OCI-LY7 (cell line): ENCODE results near the gene KDM2A. TPM values are rescaled to one million over a fixed set of nuclear protein-coding genes. Genes with fewer than 3 reads are reported as not detected.

Experiments used
- BruUV-seq: library from RNA; stranded (reverse); fragments of 400-500 nt; replicated peaks from 2 replicates; lab custom pipeline; 2021; lab: Mats Ljungman, UMichigan
- CTCF ChIA-PET: fragments of 300-600 bp; sonication (Branson Sonifier 250); formaldehyde crosslinking; loops from one replicate; lab custom pipeline; 2022; ENCODE audit warnings: antibody characterized with exemption; ENCODE audit not compliant: unreplicated experiment; lab: Charles Lee
- POLR2A ChIA-PET: fragments of 300-600 bp; sonication (Branson Sonifier 250); formaldehyde crosslinking; loops from one replicate; lab custom pipeline; 2022; ENCODE audit warnings: antibody characterized with exemption; lab: Charles Lee
- DNase-seq: peaks from one replicate; pipeline ENCODE4 v3.0.0-alpha.2; 2015; ENCODE audit warnings: low spot score
- H2AFZ ChIP-seq: fragments of 200-600 bp; sonication (generic), shearing (Covaris generic); 2 replicates; pipeline ENCODE4 v1.6.1; 2014; ENCODE audit warnings: mild to moderate bottlenecking, antibody characterized with exemption, low read length, moderate library complexity
- H3K27ac ChIP-seq: fragments of 200-600 bp; sonication (generic); 2 replicates; pipeline ENCODE4 v1.5.1; 2014; ENCODE audit warnings: mixed run types, low read depth, mild to moderate bottlenecking, moderate library complexity, low read length, inconsistent platforms; ENCODE audit not compliant: poor library complexity, severe bottlenecking
- H3K36me3 ChIP-seq: fragments of 200-600 bp; sonication (generic); 2 replicates; pipeline ENCODE4 v1.6.1; 2014; ENCODE audit warnings: mild to moderate bottlenecking, antibody characterized with exemption, low read length, moderate library complexity, mixed read lengths; ENCODE audit not compliant: insufficient read depth
- H3K4me1 ChIP-seq: fragments of 200-600 bp; sonication (generic); 2 replicates; pipeline ENCODE4 v1.5.1; 2014; ENCODE audit warnings: mild to moderate bottlenecking, low read length; ENCODE audit not compliant: insufficient read depth, poor library complexity, severe bottlenecking
- H3K4me2 ChIP-seq: fragments of 200-600 bp; sonication (generic); 2 replicates; pipeline ENCODE4 v1.6.1; 2014; ENCODE audit warnings: mild to moderate bottlenecking, low read length
- H3K4me3 ChIP-seq: fragments of 200-600 bp; sonication (generic); 2 replicates; pipeline ENCODE4 v1.5.1; 2014; ENCODE audit warnings: mild to moderate bottlenecking, low read depth, low read length; ENCODE audit not compliant: poor library complexity, severe bottlenecking
- H3K79me2 ChIP-seq: fragments of 200-600 bp; sonication (generic); 2 replicates; pipeline ENCODE4 v1.6.1; 2016; ENCODE audit warnings: low read depth, mild to moderate bottlenecking, low read length, moderate library complexity, mixed read lengths; ENCODE audit not compliant: insufficient read depth
- H3K9me2 ChIP-seq: fragments of 200-600 bp; sonication (generic); 2 replicates; pipeline ENCODE4 v1.6.1; 2016; ENCODE audit warnings: mild to moderate bottlenecking, low read length, mixed read lengths; ENCODE audit not compliant: insufficient read depth
- H3K9me3 ChIP-seq: fragments of 200-600 bp; sonication (generic); 2 replicates; pipeline ENCODE4 v1.6.1; 2014; ENCODE audit warnings: mild to moderate bottlenecking, mixed run types, low read length, mixed read lengths
- H4K20me1 ChIP-seq: fragments of 200-600 bp; sonication (generic); 2 replicates; pipeline ENCODE4 v1.6.1; 2014; ENCODE audit warnings: mild to moderate bottlenecking, antibody characterized with exemption, low read length, moderate library complexity, mixed read lengths; ENCODE audit not compliant: insufficient read depth
- CTCF ChIP-seq: fragments of 200-600 bp; sonication (generic); conservative IDR thresholded peaks from 2 replicates; pipeline ENCODE4 v1.5.1; 2014; ENCODE audit warnings: mild to moderate bottlenecking, antibody characterized with exemption, low read length, moderate library complexity, mixed read lengths
- EZH2phosphoT487 ChIP-seq: fragments of 200-600 bp; sonication (generic); IDR thresholded peaks from 2 replicates; pipeline ENCODE4 v1.6.1; 2018; ENCODE audit warnings: low read depth, borderline replicate concordance, mild to moderate bottlenecking, mixed run types, antibody characterized with exemption, low read length, moderate library complexity, mixed read lengths
- intact Hi-C: fragments of 100-400 bp; cut with micrococcal nuclease; formaldehyde crosslinking; loops from one replicate; pipeline ENCODE4 v1.10.0; 2022; ENCODE audit not compliant: unreplicated experiment
- total RNA-seq, 2 experiments: library from RNA; depleted of rRNA in 1 of 2; stranded (reverse); fragments of >200 nt in 1 of 2; shearing (Covaris generic) in 1 of 2; gene quantifications; 2 replicates each; pipeline ENCODE4 v1.2.3, GENCODE V29; 2014 to 2022

Gene KDM2A
- total RNA-seq, 2 experiments from 2014 or later, result 31.7 to 66.2 TPM

- H3K9me3 ChIP-seq, result no peaks in the 10 kb centered on the region
- peaks cover 72% of the 10 kb centered on the region for H3K36me3 ChIP-seq
- H4K20me1 ChIP-seq, result no peaks in the 10 kb centered on the region
- BruUV-seq, result no TSS peak
- no peak within 1 kb of the TSS for H3K27ac ChIP-seq
- H2AFZ ChIP-seq, result no peak within 1 kb of the TSS
- no peak within 1 kb of the TSS for H3K4me3 ChIP-seq
- intact Hi-C loops, result no loop called here
- H3K4me1 ChIP-seq, result no peaks in the 10 kb centered on the region
- TF ChIP-seq EZH2phosphoT487 (no peak), CTCF (no peak)
- ChIA-PET POLR2A (no interaction called here), CTCF (no interaction called here)
- H3K4me2 ChIP-seq, result no peak within 1 kb of the TSS
- H3K79me2 ChIP-seq, result no peaks in the 10 kb centered on the region
- no peaks in the 10 kb centered on the region for H3K9me2 ChIP-seq
- no peak for DNase-seq
Observed at GRCh38 chr11:67303132-67303834, 184.2 kb downstream of the KDM2A start, which contains the start of gene SSH3. Gene SSH3, plus strand, starts transcription at chr11:67303530. Its CDS starts 96 bp downstream, at chr11:67303626.

- no peaks in the 10 kb centered on the region for H3K79me2 ChIP-seq
- H3K4me2 ChIP-seq, result no peak overlapping the region
- peaks cover 72% of the 10 kb centered on the region for H3K36me3 ChIP-seq
- ChIA-PET POLR2A (no interaction called here), CTCF (no interaction called here)
- intact Hi-C loops, result no loop called here
- H3K9me2 ChIP-seq, result no peaks in the 10 kb centered on the region
- no TSS peak for BruUV-seq
- no peak for DNase-seq
- H3K9me3 ChIP-seq, result no peaks in the 10 kb centered on the region
- no peaks in the 10 kb centered on the region for H4K20me1 ChIP-seq
- H3K4me3 ChIP-seq, result no peak overlapping the region
- TF ChIP-seq CTCF (no peak), EZH2phosphoT487 (no peak)
- H3K4me1 ChIP-seq, result no peaks in the 10 kb centered on the region
- H3K27ac ChIP-seq, result no peak overlapping the region
- no peak overlapping the region for H2AFZ ChIP-seq
Observed at GRCh38 chr11:67303835-67304411, 184.9 kb downstream of the KDM2A start.
